Suprapubic skin (tissue), 4 donors: Measurements from ENCODE around the gene TAC3. TPM values are rescaled to one million over a fixed set of nuclear protein-coding genes. Genes with fewer than 3 reads are reported as not detected.

Experiments
- DNase-seq, 2 donors: peaks; one replicate each; pipeline ENCODE4 v3.0.0-alpha.2; 2019; ENCODE audit warnings: low spot score in 2 of 2
- H3K27ac ChIP-seq: fragments of 200-600 bp; sonication (generic); one replicate; pipeline ENCODE4 v1.5.1; 2019
- H3K27me3 ChIP-seq: fragments of 200-600 bp; sonication (generic); one replicate; pipeline ENCODE4 v1.5.1; 2019
- H3K36me3 ChIP-seq: fragments of 200-600 bp; sonication (generic); one replicate; pipeline ENCODE4 v1.5.1; 2019
- H3K4me1 ChIP-seq: fragments of 200-600 bp; sonication (generic); one replicate; pipeline ENCODE4 v1.5.1; 2019
- H3K4me3 ChIP-seq: fragments of 200-600 bp; sonication (generic); one replicate; pipeline ENCODE4 v1.5.1; 2019; ENCODE audit warnings: mild to moderate bottlenecking
- H3K9me3 ChIP-seq: fragments of 200-600 bp; sonication (generic); one replicate; pipeline ENCODE4 v1.5.1; 2019
- CTCF ChIP-seq, 2 donors: fragments of 200-600 bp in 1 of 2; fragments of 450-650 bp in 1 of 2; sonication (generic) in 1 of 2; IDR thresholded peaks; one replicate each; pipeline ENCODE4 v1.5.1; 2016 to 2019; ENCODE audit warnings: antibody characterized with exemption in 2 of 2, mild to moderate bottlenecking in 1 of 2, moderate library complexity in 1 of 2
- EP300 ChIP-seq: sonication (generic); formaldehyde crosslinking; IDR thresholded peaks from one replicate; pipeline ENCODE4 v1.6.1; 2017; ENCODE audit warnings: antibody characterized with exemption
- POLR2A ChIP-seq, 2 donors: fragments of 450-650 bp; IDR thresholded peaks; one replicate each; pipeline ENCODE4 v1.6.1; 2017; ENCODE audit warnings: antibody characterized with exemption in 2 of 2, mild to moderate bottlenecking in 2 of 2, moderate library complexity in 2 of 2
- POLR2AphosphoS5 ChIP-seq, 3 donors: sonication (generic); formaldehyde crosslinking; IDR thresholded peaks; one replicate each; pipeline ENCODE4 v1.6.1; 2017; ENCODE audit warnings: antibody characterized with exemption in 3 of 3
- WGBS: methylation state at CpG from one replicate; pipeline ENCODE4 v1.1.5; 2018; 5-methylcytosine and 5-hydroxymethylcytosine counted together
- total RNA-seq, 4 donors: library from RNA; depleted of rRNA; stranded (reverse); fragments of >200 nt; gene quantifications; one replicate each; pipeline ENCODE4 v1.1.0, GENCODE V29; 2016

Gene TAC3
- total RNA-seq, 4 donors from 2014 or later, result not detected

GRCh38 chr12:57040750-57041149 is 24.4 kb upstream of the TAC3 start:
- no peak overlapping the region for H3K4me3 ChIP-seq
- H3K27ac ChIP-seq, result no peak overlapping the region
- WGBS, result 73% methylated on average over 2 of the region's 2 CpGs
- no peaks in the 10 kb centered on the region for H3K9me3 ChIP-seq
- no peak for DNase-seq
- peaks cover 5% of the 10 kb centered on the region for H3K27me3 ChIP-seq
- no peaks in the 10 kb centered on the region for H3K4me1 ChIP-seq
- TF ChIP-seq EP300 (no peak), CTCF (IDR thresholded peaks at IDR 0.05) (no peak), POLR2A (IDR thresholded peaks at IDR 0.05) (no peak), POLR2AphosphoS5 (IDR thresholded peaks at IDR 0.05) (no peak)
- H3K36me3 ChIP-seq, result no peaks in the 10 kb centered on the region

- Histone ChIP-seq H3K4me3 (no peak overlapping the region), H3K27me3 (peaks cover 5% of the 10 kb centered on the region), H3K27ac (no peak overlapping the region), H3K4me1 (no peaks in the 10 kb centered on the region), H3K36me3 (no peaks in the 10 kb centered on the region), H3K9me3 (no peaks in the 10 kb centered on the region)
- DNase-seq, result no peak
- TF ChIP-seq CTCF (IDR thresholded peaks at IDR 0.05) (no peak), POLR2AphosphoS5 (IDR thresholded peaks at IDR 0.05) (no peak), EP300 (no peak), POLR2A (IDR thresholded peaks at IDR 0.05) (no peak)
- WGBS, result 88% methylated on average over 4 of the region's 4 CpGs
Measured at GRCh38 chr12:57040211-57040610, 23.9 kb upstream of the TAC3 start.

GRCh38 chr12:57039016-57039798 is 22.9 kb upstream of the TAC3 start:
- Histone ChIP-seq H3K4me3 (no peak overlapping the region), H3K9me3 (no peaks in the 10 kb centered on the region), H3K4me1 (no peaks in the 10 kb centered on the region), H3K27ac (no peak overlapping the region), H3K36me3 (no peaks in the 10 kb centered on the region), H3K27me3 (peaks cover 5% of the 10 kb centered on the region)
- 85% methylated on average over 9 of the region's 9 CpGs for WGBS
- TF ChIP-seq CTCF (IDR thresholded peaks at IDR 0.05) (no peak), EP300 (no peak), POLR2A (IDR thresholded peaks at IDR 0.05) (no peak), POLR2AphosphoS5 (IDR thresholded peaks at IDR 0.05) (no peak)
- no peak for DNase-seq

- Histone ChIP-seq H3K9me3 (no peaks in the 10 kb centered on the region), H3K4me3 (no peak overlapping the region), H3K4me1 (no peaks in the 10 kb centered on the region), H3K27ac (no peak overlapping the region), H3K27me3 (no peaks in the 10 kb centered on the region), H3K36me3 (no peaks in the 10 kb centered on the region)
- DNase-seq, result no peak
- no peak for TF ChIP-seq EP300
- no peak for TF ChIP-seq CTCF (IDR thresholded peaks at IDR 0.05)
- no peak for TF ChIP-seq POLR2A (IDR thresholded peaks at IDR 0.05)
- TF ChIP-seq POLR2AphosphoS5 (IDR thresholded peaks at IDR 0.05), result no peak
- WGBS, result 74% methylated on average over 3 of the region's 3 CpGs
Measured at GRCh38 chr12:57037264-57037663, 20.9 kb upstream of the TAC3 start.

GRCh38 chr12:57033431-57033830 is 17.1 kb upstream of the TAC3 start:
- no peak for TF ChIP-seq EP300
- no peak for TF ChIP-seq POLR2AphosphoS5 (IDR thresholded peaks at IDR 0.05)
- TF ChIP-seq CTCF (IDR thresholded peaks at IDR 0.05), result no peak
- TF ChIP-seq POLR2A (IDR thresholded peaks at IDR 0.05), result no peak
- Histone ChIP-seq H3K36me3 (no peaks in the 10 kb centered on the region), H3K4me1 (peaks cover 8% of the 10 kb centered on the region), H3K4me3 (no peak overlapping the region), H3K9me3 (no peaks in the 10 kb centered on the region), H3K27ac (no peak overlapping the region), H3K27me3 (no peaks in the 10 kb centered on the region)
- WGBS, result 60% methylated on average over 3 of the region's 3 CpGs
- DNase-seq, result no peak
